HG02571 (cell line): ENCODE data around the gene ATP5MC2.
"Not testable (repeated sequence)": the region's sequence is repeated elsewhere in the genome, so short reads cannot be mapped to it uniquely, and the experiment has no call there.

Experiments used
- ATAC-seq: cut with Tn5 transposase; IDR thresholded peaks from one replicate; pipeline ENCODE4 v1.9.1; 2021; ENCODE audit warnings: mild to moderate bottlenecking, moderate library complexity; ENCODE audit not compliant: unreplicated experiment

Gene ATP5MC2

GRCh38 chr12:53695152-53696145 is 19.6 kb upstream of the ATP5MC2 start:
- ATAC-seq: no peak

GRCh38 chr12:53694756-53695151 is 18.9 kb upstream of the ATP5MC2 start:
- ATAC-seq: no peak

- ATAC-seq: no peak
Observed at GRCh38 chr12:53688134-53688533, 12.3 kb upstream of the ATP5MC2 start.

- ATAC-seq: no peak
Observed at GRCh38 chr12:53686436-53686835, 10.6 kb upstream of the ATP5MC2 start.

GRCh38 chr12:53684654-53685220 is 8.9 kb upstream of the ATP5MC2 start:
- ATAC-seq: no peak

- no peak for ATAC-seq
Observed at GRCh38 chr12:53683983-53684382, 8.1 kb upstream of the ATP5MC2 start.

GRCh38 chr12:53683494-53683893 is 7.6 kb upstream of the ATP5MC2 start:
- ATAC-seq: no peak

GRCh38 chr12:53680061-53680460 is 4.2 kb upstream of the ATP5MC2 start:
- not testable (repeated sequence) for ATAC-seq

GRCh38 chr12:53677800-53678148 is 1.9 kb upstream of the ATP5MC2 start:
- no peak for ATAC-seq

GRCh38 chr12:53677016-53677799 is 1.3 kb upstream of the ATP5MC2 start:
- ATAC-seq: no peak

GRCh38 chr12:53676656-53677015 is 753 bp upstream of the ATP5MC2 start:
- ATAC-seq: peak; percentile 1

GRCh38 chr12:53674977-53675700 is 744 bp downstream of the ATP5MC2 start:
- no peak for ATAC-seq

GRCh38 chr12:53670971-53671370 is 4.9 kb downstream of the ATP5MC2 start:
- no peak for ATAC-seq

- no peak for ATAC-seq
Observed at GRCh38 chr12:53670308-53670707, 5.6 kb downstream of the ATP5MC2 start.

GRCh38 chr12:53667080-53667479 is 8.8 kb downstream of the ATP5MC2 start:
- ATAC-seq: no peak

GRCh38 chr12:53664936-53665335 is 10.9 kb downstream of the ATP5MC2 start:
- ATAC-seq: no peak

- no peak for ATAC-seq
Observed at GRCh38 chr12:53664191-53664590, 11.7 kb downstream of the ATP5MC2 start.

- no peak for ATAC-seq
Observed at GRCh38 chr12:53660041-53660440, 15.8 kb downstream of the ATP5MC2 start.

GRCh38 chr12:53659571-53659981 is 16.3 kb downstream of the ATP5MC2 start:
- no peak for ATAC-seq

- no peak for ATAC-seq
Observed at GRCh38 chr12:53659011-53659551, 16.8 kb downstream of the ATP5MC2 start.

GRCh38 chr12:53657041-53657440 is 18.8 kb downstream of the ATP5MC2 start:
- ATAC-seq: no peak
